ENCODE measurements around the gene TAB2.

Gene TAB2

GRCh38 chr6:149392093-149392492 is 74.6 kb downstream of the TAB2 start:
- H3K27ac ChIP-seq (ENCODE audit: low read length, poor library complexity, severe bottlenecking), result no peak overlapping the region
- H2BK120ac ChIP-seq (ENCODE audit: low read depth, low read length), result no peak overlapping the region
- H2BK15ac ChIP-seq (ENCODE audit: low read depth, poor library complexity, severe bottlenecking), result no peak overlapping the region
- 100% methylated on average over 4 of the region's 6 CpGs for WGBS
- no peak overlapping the region for H4K91ac ChIP-seq (ENCODE audit: low read length)
- H3K27me3 ChIP-seq (ENCODE audit: control insufficient read depth in 1 of 2, insufficient read depth in 1 of 2, low read length in 2 of 2), result no peaks in the 10 kb centered on the region
- no peak overlapping the region for H2AFZ ChIP-seq (ENCODE audit: low read depth, low read length)
- H3K4ac ChIP-seq (ENCODE audit: low read depth in 1 of 2, low read length in 2 of 2), result no peak overlapping the region
- no peak overlapping the region for H2BK5ac ChIP-seq (ENCODE audit: low read depth, low read length, poor library complexity, severe bottlenecking)
- no peak overlapping the region for H3K23ac ChIP-seq (ENCODE audit: low read length in 2 of 2)
- no peak overlapping the region for H2AK5ac ChIP-seq (ENCODE audit: low read length, severe bottlenecking)
- peaks cover 10 to 38% of the 10 kb centered on the region in 2 experiments for H3K36me3 ChIP-seq (ENCODE audit: control insufficient read depth in 1 of 2, insufficient read depth in 2 of 2, low read depth in 1 of 2, low read length in 2 of 2)
- H3K18ac ChIP-seq (ENCODE audit: low read depth in 1 of 2, low read length in 2 of 2), result no peak overlapping the region
- no peak overlapping the region for H3K4me3 ChIP-seq (ENCODE audit: insufficient read depth in 1 of 2, low read depth in 1 of 2, low read length in 2 of 2)
- no peak overlapping the region for H4K8ac ChIP-seq (ENCODE audit: low read length)
- H3K14ac ChIP-seq (ENCODE audit: low read length in 2 of 2), result no peak overlapping the region
- H3K9ac ChIP-seq (ENCODE audit: low read length), result no peak overlapping the region
- H3K4me2 ChIP-seq (ENCODE audit: low read length, poor library complexity, severe bottlenecking), result no peak overlapping the region
- no peaks in the 10 kb centered on the region for H3K4me1 ChIP-seq (ENCODE audit: control insufficient read depth, insufficient read depth, low read depth, low read length)
- peaks cover 2% of the 10 kb centered on the region for H3K9me3 ChIP-seq (ENCODE audit: control insufficient read depth, low read length)
- H2BK12ac ChIP-seq (ENCODE audit: low read length in 2 of 2), result no peak overlapping the region
- no peak for DNase-seq
- H3K79me1 ChIP-seq (replicated peaks; ENCODE audit: low read length, poor library complexity, severe bottlenecking), result peaks cover 18% of the 10 kb centered on the region

GRCh38 chr6:149392535-149392934 is 75.0 kb downstream of the TAB2 start:
- no peak overlapping the region for H4K91ac ChIP-seq (ENCODE audit: low read length)
- H4K8ac ChIP-seq (ENCODE audit: low read length), result no peak overlapping the region
- H3K4ac ChIP-seq (ENCODE audit: low read depth in 1 of 2, low read length in 2 of 2), result no peak overlapping the region
- peaks cover 10 to 40% of the 10 kb centered on the region in 2 experiments for H3K36me3 ChIP-seq (ENCODE audit: control insufficient read depth in 1 of 2, insufficient read depth in 2 of 2, low read depth in 1 of 2, low read length in 2 of 2)
- no peak overlapping the region for H2BK15ac ChIP-seq (ENCODE audit: low read depth, poor library complexity, severe bottlenecking)
- no peak overlapping the region for H2BK120ac ChIP-seq (ENCODE audit: low read depth, low read length)
- H3K4me3 ChIP-seq (ENCODE audit: insufficient read depth in 1 of 2, low read depth in 1 of 2, low read length in 2 of 2), result no peak overlapping the region
- no peak overlapping the region for H3K4me2 ChIP-seq (ENCODE audit: low read length, poor library complexity, severe bottlenecking)
- H3K23ac ChIP-seq (ENCODE audit: low read length in 2 of 2), result no peak overlapping the region
- H3K9me3 ChIP-seq (ENCODE audit: control insufficient read depth, low read length), result no peaks in the 10 kb centered on the region
- H3K9ac ChIP-seq (ENCODE audit: low read length), result no peak overlapping the region
- H2BK5ac ChIP-seq (ENCODE audit: low read depth, low read length, poor library complexity, severe bottlenecking), result no peak overlapping the region
- H3K18ac ChIP-seq (ENCODE audit: low read depth in 1 of 2, low read length in 2 of 2), result no peak overlapping the region
- no peaks in the 10 kb centered on the region for H3K4me1 ChIP-seq (ENCODE audit: control insufficient read depth, insufficient read depth, low read depth, low read length)
- no peak overlapping the region for H3K14ac ChIP-seq (ENCODE audit: low read length in 2 of 2)
- H2AK5ac ChIP-seq (ENCODE audit: low read length, severe bottlenecking), result no peak overlapping the region
- no peak for DNase-seq
- no peak overlapping the region for H2AFZ ChIP-seq (ENCODE audit: low read depth, low read length)
- no peak overlapping the region for H2BK12ac ChIP-seq (ENCODE audit: low read length in 2 of 2)
- peaks cover 18% of the 10 kb centered on the region for H3K79me1 ChIP-seq (replicated peaks; ENCODE audit: low read length, poor library complexity, severe bottlenecking)
- no peaks in the 10 kb centered on the region for H3K27me3 ChIP-seq (ENCODE audit: control insufficient read depth in 1 of 2, insufficient read depth in 1 of 2, low read length in 2 of 2)
- no peak overlapping the region for H3K27ac ChIP-seq (ENCODE audit: low read length, poor library complexity, severe bottlenecking)

- Histone ChIP-seq H4K8ac (ENCODE audit: low read length) (no peak overlapping the region), H3K18ac (ENCODE audit: low read depth in 1 of 2, low read length in 2 of 2) (no peak overlapping the region), H3K27me3 (ENCODE audit: control insufficient read depth in 1 of 2, insufficient read depth in 1 of 2, low read length in 2 of 2) (no peaks in the 10 kb centered on the region), H2BK15ac (ENCODE audit: low read depth, poor library complexity, severe bottlenecking) (no peak overlapping the region), H3K36me3 (ENCODE audit: control insufficient read depth in 1 of 2, insufficient read depth in 2 of 2, low read depth in 1 of 2, low read length in 2 of 2) (peaks cover 7 to 41% of the 10 kb centered on the region in 2 experiments), H4K91ac (ENCODE audit: low read length) (no peak overlapping the region), H3K27ac (ENCODE audit: low read length, poor library complexity, severe bottlenecking) (no peak overlapping the region), H3K4me1 (ENCODE audit: control insufficient read depth, insufficient read depth, low read depth, low read length) (no peaks in the 10 kb centered on the region), H3K14ac (ENCODE audit: low read length in 2 of 2) (no peak overlapping the region), H2BK12ac (ENCODE audit: low read length in 2 of 2) (no peak overlapping the region), H3K4me2 (ENCODE audit: low read length, poor library complexity, severe bottlenecking) (no peak overlapping the region), H3K4ac (ENCODE audit: low read depth in 1 of 2, low read length in 2 of 2) (no peak overlapping the region), H3K23ac (ENCODE audit: low read length in 2 of 2) (no peak overlapping the region), H2BK5ac (ENCODE audit: low read depth, low read length, poor library complexity, severe bottlenecking) (no peak overlapping the region), H3K9me3 (ENCODE audit: control insufficient read depth, low read length) (no peaks in the 10 kb centered on the region), H3K79me1 (replicated peaks; ENCODE audit: low read length, poor library complexity, severe bottlenecking) (peaks cover 17% of the 10 kb centered on the region), H2BK120ac (ENCODE audit: low read depth, low read length) (no peak overlapping the region), H3K4me3 (ENCODE audit: insufficient read depth in 1 of 2, low read depth in 1 of 2, low read length in 2 of 2) (no peak overlapping the region), H2AK5ac (ENCODE audit: low read length, severe bottlenecking) (no peak overlapping the region), H2AFZ (ENCODE audit: low read depth, low read length) (no peak overlapping the region), H3K9ac (ENCODE audit: low read length) (no peak overlapping the region)
- DNase-seq, result no peak
Observed at GRCh38 chr6:149393002-149393679, 75.6 kb downstream of the TAB2 start.

GRCh38 chr6:149395185-149395584 is 77.7 kb downstream of the TAB2 start:
- no peak for DNase-seq
- Histone ChIP-seq H2BK15ac (ENCODE audit: low read depth, poor library complexity, severe bottlenecking) (no peak overlapping the region), H2BK120ac (ENCODE audit: low read depth, low read length) (no peak overlapping the region), H2BK12ac (ENCODE audit: low read length in 2 of 2) (no peak overlapping the region), H3K14ac (ENCODE audit: low read length in 2 of 2) (no peak overlapping the region), H2AFZ (ENCODE audit: low read depth, low read length) (no peak overlapping the region), H3K79me1 (replicated peaks; ENCODE audit: low read length, poor library complexity, severe bottlenecking) (peaks cover 16% of the 10 kb centered on the region), H3K23ac (ENCODE audit: low read length in 2 of 2) (no peak overlapping the region), H3K18ac (ENCODE audit: low read depth in 1 of 2, low read length in 2 of 2) (no peak overlapping the region), H3K27ac (ENCODE audit: low read length, poor library complexity, severe bottlenecking) (no peak overlapping the region), H3K36me3 (ENCODE audit: control insufficient read depth in 1 of 2, insufficient read depth in 2 of 2, low read depth in 1 of 2, low read length in 2 of 2) (peaks cover 9 to 58% of the 10 kb centered on the region in 2 experiments), H3K4me2 (ENCODE audit: low read length, poor library complexity, severe bottlenecking) (no peak overlapping the region), H4K91ac (ENCODE audit: low read length) (no peak overlapping the region), H2BK5ac (ENCODE audit: low read depth, low read length, poor library complexity, severe bottlenecking) (no peak overlapping the region), H3K4ac (ENCODE audit: low read depth in 1 of 2, low read length in 2 of 2) (no peak overlapping the region), H3K4me3 (ENCODE audit: insufficient read depth in 1 of 2, low read depth in 1 of 2, low read length in 2 of 2) (no peak overlapping the region), H3K9me3 (ENCODE audit: control insufficient read depth, low read length) (no peaks in the 10 kb centered on the region), H3K27me3 (ENCODE audit: control insufficient read depth in 1 of 2, insufficient read depth in 1 of 2, low read length in 2 of 2) (no peaks in the 10 kb centered on the region), H4K8ac (ENCODE audit: low read length) (no peak overlapping the region), H3K9ac (ENCODE audit: low read length) (no peak overlapping the region), H2AK5ac (ENCODE audit: low read length, severe bottlenecking) (no peak overlapping the region), H3K4me1 (ENCODE audit: control insufficient read depth, insufficient read depth, low read depth, low read length) (no peaks in the 10 kb centered on the region)
